AG10803 (cell line): Measurements from ENCODE around the gene EML6.

Experiments
- DNase-seq: peaks from one replicate; pipeline ENCODE4 v3.0.0; 2010; ENCODE audit warnings: low read depth
- H3K4me3 ChIP-seq: 2 replicates; pipeline ENCODE4 v1.5.1; 2011; ENCODE audit warnings: mild to moderate bottlenecking, low read length, control low read depth
- CTCF ChIP-seq: conservative IDR thresholded peaks from 2 replicates; pipeline ENCODE4 v1.5.1; 2011; ENCODE audit warnings: mild to moderate bottlenecking, low read length, control low read depth, inconsistent platforms

The EML6 gene

GRCh38 chr2:54680397-54681041 is 42.9 kb upstream of the EML6 start:
- no peak for TF ChIP-seq CTCF
- peak; percentile 50 for DNase-seq
- no peak overlapping the region for H3K4me3 ChIP-seq

DNA sequence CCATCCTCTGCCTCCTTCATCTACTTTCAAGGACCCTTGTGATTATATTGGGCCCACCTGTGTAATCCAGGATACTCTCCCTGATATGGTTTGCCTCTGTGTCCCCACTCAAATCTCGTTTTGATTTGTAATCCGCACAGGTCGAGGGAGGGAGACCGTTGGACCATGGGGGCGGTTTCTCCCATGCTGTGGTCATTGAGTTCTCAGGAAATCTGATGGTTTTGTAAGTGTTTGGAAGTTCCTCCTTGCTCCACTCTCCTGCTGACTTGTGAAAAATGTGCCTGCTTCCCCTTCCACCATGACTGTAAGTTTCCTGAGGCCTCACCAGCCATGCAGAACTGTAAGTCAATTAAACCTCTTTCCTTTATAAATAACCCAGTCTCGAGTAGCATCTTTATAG is 42.0 kb upstream of the EML6 start:
- no peak for DNase-seq
- H3K4me3 ChIP-seq = no peak overlapping the region
- no peak for TF ChIP-seq CTCF

DNA sequence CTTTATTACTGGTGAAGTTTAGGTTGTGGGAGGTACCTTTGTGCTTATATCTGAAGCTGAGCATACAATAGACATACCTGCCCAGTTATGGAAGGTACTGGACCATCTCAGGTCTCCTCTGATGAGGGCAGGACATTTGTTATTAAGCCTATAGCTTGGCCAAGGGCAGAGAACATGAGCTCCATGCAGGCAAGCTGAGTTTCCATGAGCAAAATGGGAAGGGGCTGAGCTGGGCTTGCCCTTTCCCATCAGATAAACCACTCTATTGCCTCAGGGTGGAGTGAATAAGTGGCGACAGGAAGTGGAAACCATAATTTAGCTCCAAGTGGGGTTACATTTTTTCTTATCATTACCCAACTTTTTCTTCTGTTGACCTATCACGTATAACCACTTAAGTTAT is 39.9 kb upstream of the EML6 start:
- H3K4me3 ChIP-seq = no peak overlapping the region
- TF ChIP-seq CTCF = no peak
- no peak for DNase-seq

DNA sequence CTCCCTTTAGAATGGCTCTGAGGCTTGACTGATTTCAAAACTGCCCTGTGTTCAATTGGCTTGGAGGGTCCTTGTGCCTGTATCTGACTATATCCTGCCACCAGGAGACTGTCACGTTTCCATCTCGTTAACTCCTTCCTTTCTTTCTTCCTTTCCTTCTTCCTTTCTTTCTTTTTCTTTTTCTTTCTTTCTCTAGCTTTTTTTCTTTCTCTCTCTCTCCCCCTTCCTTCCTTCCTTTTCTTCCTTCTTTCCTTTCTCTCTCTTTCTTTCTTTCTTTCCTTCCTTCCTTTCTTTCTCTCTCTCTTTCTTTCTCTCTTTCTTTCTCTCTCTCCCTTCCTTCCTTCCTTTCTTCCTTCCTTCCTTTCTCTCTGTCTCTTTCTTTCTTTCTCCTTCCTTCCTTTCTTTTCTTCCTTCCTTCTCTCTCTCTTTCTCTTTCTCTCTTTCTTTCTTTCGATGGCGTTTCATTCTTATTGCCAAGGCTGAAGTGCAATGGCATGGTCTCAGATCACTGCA is 38.1 kb upstream of the EML6 start:
- no peak overlapping the region for H3K4me3 ChIP-seq
- DNase-seq = no peak
- no peak for TF ChIP-seq CTCF

DNA sequence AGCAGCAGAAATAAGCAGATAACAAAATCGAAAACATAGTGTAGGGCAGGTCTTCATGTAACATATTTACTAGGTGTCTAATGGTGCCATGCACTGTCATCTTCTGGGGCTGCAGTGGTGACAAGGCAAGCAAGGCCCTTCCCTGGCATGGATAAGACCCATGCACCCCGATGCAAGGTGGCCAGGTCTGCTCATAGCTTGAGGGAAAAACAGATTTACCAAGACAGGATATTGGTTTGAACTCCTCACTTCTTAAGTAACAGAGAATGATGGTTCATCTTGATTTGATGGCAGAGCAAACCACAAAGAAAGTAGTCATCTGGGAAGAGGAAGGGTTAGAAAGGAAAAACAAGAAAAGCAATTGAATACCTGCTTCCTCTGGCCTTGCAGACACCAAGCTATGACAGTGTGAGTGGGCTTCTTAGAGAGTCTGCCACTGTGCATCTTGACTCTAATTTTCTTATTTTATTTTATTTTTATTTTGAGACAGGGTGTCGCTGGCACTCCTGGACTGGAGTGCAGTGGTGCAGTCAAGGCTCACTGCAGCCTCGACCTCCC is 35.8 kb upstream of the EML6 start:
- no peak for TF ChIP-seq CTCF
- no peak for DNase-seq
- no peak overlapping the region for H3K4me3 ChIP-seq

DNA sequence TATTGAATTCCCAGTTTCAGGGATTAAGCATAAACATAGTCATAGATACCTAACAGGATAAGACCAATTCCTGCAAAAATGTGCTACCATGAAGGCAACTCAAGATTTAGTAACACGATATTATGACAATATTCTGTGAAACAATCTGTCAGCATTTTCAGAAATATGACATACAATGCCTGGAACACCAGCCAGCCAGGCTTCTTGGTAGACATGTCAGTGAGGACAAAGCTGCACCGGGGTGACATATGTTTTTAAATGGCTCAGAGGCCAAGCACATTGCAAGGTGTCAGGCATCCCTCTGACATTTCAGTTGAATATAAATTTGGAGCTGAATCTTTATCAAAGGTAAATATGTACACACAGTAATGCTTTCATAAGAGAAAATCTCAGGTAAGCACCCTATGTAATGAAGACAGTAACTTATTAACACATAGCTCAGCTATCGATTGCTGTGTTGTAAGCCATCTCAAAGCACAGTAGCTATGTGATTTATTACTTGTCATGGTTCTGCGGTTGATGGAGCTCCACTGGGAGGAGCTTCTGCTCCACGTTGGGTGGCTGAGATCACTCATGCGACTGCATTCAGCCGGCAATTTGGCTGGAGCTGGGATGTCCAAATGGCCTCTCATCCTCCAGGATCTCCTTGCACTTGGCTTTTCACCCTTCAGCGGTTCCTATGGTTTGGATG is 31.9 kb upstream of the EML6 start:
- DNase-seq = no peak
- no peak for TF ChIP-seq CTCF
- H3K4me3 ChIP-seq = no peak overlapping the region

GRCh38 chr2:54692556-54692955 is 30.9 kb upstream of the EML6 start:
- TF ChIP-seq CTCF = no peak
- DNase-seq = no peak
- H3K4me3 ChIP-seq = no peak overlapping the region
